ENCODE measurements around the gene AQP1.

Gene AQP1

DNA sequence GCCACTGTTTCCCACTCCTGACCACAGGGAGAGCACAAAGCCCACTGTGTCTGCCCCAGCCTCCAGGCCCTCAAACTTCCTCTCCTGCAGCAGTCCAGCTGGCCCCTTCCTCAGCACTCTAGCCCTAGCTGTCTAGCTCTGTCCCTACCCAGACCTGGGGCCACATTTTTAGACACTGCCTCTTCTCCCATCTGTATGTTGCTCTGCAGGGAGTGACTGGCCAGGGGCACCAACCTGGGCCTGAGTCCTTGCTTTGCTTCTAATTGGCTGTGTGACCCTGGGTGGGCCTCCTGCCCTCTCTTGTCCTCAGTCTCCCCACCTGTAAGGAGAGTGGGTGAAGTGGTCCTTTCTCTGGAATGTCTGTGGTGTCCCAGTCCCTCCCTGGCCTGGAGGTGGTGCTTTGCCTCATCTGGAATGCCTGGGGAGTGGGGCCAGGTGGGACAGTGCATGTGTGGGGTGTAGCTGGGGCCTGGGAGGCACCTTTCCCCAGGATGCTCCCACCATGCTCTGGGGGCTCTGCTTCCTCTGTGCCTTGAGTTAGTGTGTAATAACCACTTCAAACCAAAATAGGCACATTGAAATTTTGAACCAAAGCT, 25.1 kb downstream of the AQP1 start:
- no peaks in the 10 kb centered on the region for H3K9me3 ChIP-seq (ENCODE audit: control insufficient read depth, low read length)
- H3K27ac ChIP-seq (ENCODE audit: low read length, poor library complexity, severe bottlenecking) = no peak overlapping the region
- no peak overlapping the region for H3K4ac ChIP-seq (ENCODE audit: low read depth in 1 of 2, low read length in 2 of 2)
- H3K36me3 ChIP-seq (ENCODE audit: control insufficient read depth in 1 of 2, insufficient read depth in 2 of 2, low read depth in 1 of 2, low read length in 2 of 2) = no peaks in the 10 kb centered on the region
- no peak overlapping the region for H4K91ac ChIP-seq (ENCODE audit: low read length)
- H2BK12ac ChIP-seq (ENCODE audit: low read length in 2 of 2) = no peak overlapping the region
- H2AK5ac ChIP-seq (ENCODE audit: low read length, severe bottlenecking) = peak overlapping the region; percentile 1
- no peak overlapping the region for H2BK120ac ChIP-seq (ENCODE audit: low read depth, low read length)
- no peak overlapping the region for H3K9ac ChIP-seq (ENCODE audit: low read length)
- H3K18ac ChIP-seq (ENCODE audit: low read depth in 1 of 2, low read length in 2 of 2) = no peak overlapping the region
- no peak overlapping the region for H2BK5ac ChIP-seq (ENCODE audit: low read depth, low read length, poor library complexity, severe bottlenecking)
- no peak overlapping the region for H3K4me2 ChIP-seq (ENCODE audit: low read length, poor library complexity, severe bottlenecking)
- H3K4me3 ChIP-seq (ENCODE audit: insufficient read depth in 1 of 2, low read depth in 1 of 2, low read length in 2 of 2) = no peak overlapping the region
- no peak overlapping the region for H4K8ac ChIP-seq (ENCODE audit: low read length)
- no peak overlapping the region for H2AFZ ChIP-seq (ENCODE audit: low read depth, low read length)
- peaks cover 32% of the 10 kb centered on the region for H3K4me1 ChIP-seq (ENCODE audit: control insufficient read depth, insufficient read depth, low read depth, low read length)
- peaks cover 9 to 27% of the 10 kb centered on the region in 2 experiments for H3K27me3 ChIP-seq (ENCODE audit: control insufficient read depth in 1 of 2, insufficient read depth in 1 of 2, low read length in 2 of 2)
- no peak overlapping the region for H2BK15ac ChIP-seq (ENCODE audit: low read depth, poor library complexity, severe bottlenecking)
- H3K79me1 ChIP-seq (replicated peaks; ENCODE audit: low read length, poor library complexity, severe bottlenecking) = no peaks in the 10 kb centered on the region
- no peak for DNase-seq
- no peak overlapping the region for H3K23ac ChIP-seq (ENCODE audit: low read length in 2 of 2)
- no peak overlapping the region for H3K14ac ChIP-seq (ENCODE audit: low read length in 2 of 2)

DNA sequence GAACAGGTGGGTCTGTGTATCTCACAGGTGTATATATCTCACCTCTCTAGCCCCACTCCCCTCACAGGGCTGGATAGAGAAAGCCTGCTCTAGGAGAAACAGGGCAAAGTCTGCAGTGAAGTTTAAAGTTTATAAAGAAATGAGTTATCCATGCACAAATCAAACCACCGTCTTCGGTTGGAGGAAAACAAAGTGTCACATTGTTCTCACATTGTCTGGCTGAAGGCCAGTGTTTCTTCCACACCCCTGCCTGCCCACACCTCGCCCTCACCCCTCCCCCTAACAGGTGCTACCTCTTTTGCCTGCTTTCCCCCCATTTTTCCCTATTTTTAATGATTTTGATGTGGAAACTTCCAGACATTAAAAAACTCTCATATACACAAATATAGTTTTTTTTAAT, 25.8 kb downstream of the AQP1 start:
- H3K27me3 ChIP-seq (ENCODE audit: control insufficient read depth in 1 of 2, insufficient read depth in 1 of 2, low read length in 2 of 2) = peaks cover 9 to 33% of the 10 kb centered on the region in 2 experiments

DNA sequence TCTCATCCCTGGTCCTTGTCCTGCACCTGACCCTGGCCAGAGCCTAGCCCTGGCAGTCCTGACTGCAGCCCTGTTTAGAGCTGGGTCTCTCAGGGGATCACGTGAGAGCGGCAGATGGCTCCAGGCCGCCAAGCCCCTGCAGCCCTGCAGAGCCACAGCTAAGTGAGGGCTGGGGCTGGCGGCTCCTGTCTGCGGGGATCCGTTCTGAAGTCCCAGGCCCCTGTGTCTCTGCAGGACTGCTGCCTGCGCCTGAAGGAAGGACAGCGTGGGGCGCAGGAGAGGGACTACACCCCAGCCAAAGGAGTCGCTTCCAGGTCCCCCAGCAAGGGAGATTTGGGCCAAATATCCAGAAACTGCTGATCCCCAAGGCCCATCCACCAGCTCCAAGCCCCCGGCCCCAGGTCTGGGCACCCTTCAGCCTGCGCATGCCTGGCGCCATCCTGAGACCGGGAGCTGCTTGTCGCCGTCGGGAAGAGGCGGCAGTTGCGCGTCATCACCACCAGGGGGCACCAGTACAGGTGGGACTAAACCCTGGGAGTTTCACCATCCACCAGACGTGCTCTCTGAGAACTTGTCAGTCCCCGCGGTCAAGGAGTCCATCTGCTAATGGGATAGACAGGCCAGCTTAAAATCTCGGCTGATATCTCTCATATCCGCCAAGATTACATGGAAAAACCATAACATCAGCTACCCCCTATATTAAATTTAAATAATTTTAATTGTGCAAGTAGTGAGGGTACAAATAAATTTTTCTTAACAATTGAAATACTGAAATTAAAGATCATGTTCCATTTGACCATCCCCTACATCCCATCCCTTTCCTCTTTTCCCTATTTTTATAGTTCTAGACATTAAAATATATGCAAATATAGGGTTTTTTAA, 27.0 kb downstream of the AQP1 start:
- Histone ChIP-seq H2BK12ac (ENCODE audit: low read length in 2 of 2) (peak overlapping the region in 1 of 2 experiments; percentile 49), H3K27me3 (ENCODE audit: control insufficient read depth in 1 of 2, insufficient read depth in 1 of 2, low read length in 2 of 2) (peaks cover 9 to 33% of the 10 kb centered on the region in 2 experiments), H3K4ac (ENCODE audit: low read depth in 1 of 2, low read length in 2 of 2) (peak overlapping the region in 1 of 2 experiments; percentile 44), H3K9me3 (ENCODE audit: control insufficient read depth, low read length) (peaks cover 5% of the 10 kb centered on the region), H3K79me1 (replicated peaks; ENCODE audit: low read length, poor library complexity, severe bottlenecking) (no peaks in the 10 kb centered on the region), H4K91ac (ENCODE audit: low read length) (peak overlapping the region; percentile 56), H3K4me2 (ENCODE audit: low read length, poor library complexity, severe bottlenecking) (peak overlapping the region; percentile 91), H3K27ac (ENCODE audit: low read length, poor library complexity, severe bottlenecking) (peak overlapping the region; percentile 15), H2BK15ac (ENCODE audit: low read depth, poor library complexity, severe bottlenecking) (peak overlapping the region; percentile 82), H3K23ac (ENCODE audit: low read length in 2 of 2) (no peak overlapping the region), H3K4me1 (ENCODE audit: control insufficient read depth, insufficient read depth, low read depth, low read length) (peaks cover 15% of the 10 kb centered on the region), H3K4me3 (ENCODE audit: insufficient read depth in 1 of 2, low read depth in 1 of 2, low read length in 2 of 2) (peak overlapping the region; percentile 37 to 71), H4K8ac (ENCODE audit: low read length) (peak overlapping the region; percentile 83), H2AFZ (ENCODE audit: low read depth, low read length) (peak overlapping the region; percentile 68), H2AK5ac (ENCODE audit: low read length, severe bottlenecking) (no peak overlapping the region), H2BK120ac (ENCODE audit: low read depth, low read length) (no peak overlapping the region), H3K9ac (ENCODE audit: low read length) (peak overlapping the region; percentile 65), H3K14ac (ENCODE audit: low read length in 2 of 2) (peak overlapping the region in 1 of 2 experiments; percentile 61), H3K18ac (ENCODE audit: low read depth in 1 of 2, low read length in 2 of 2) (peak overlapping the region; percentile 23 to 78), H2BK5ac (ENCODE audit: low read depth, low read length, poor library complexity, severe bottlenecking) (no peak overlapping the region), H3K36me3 (ENCODE audit: control insufficient read depth in 1 of 2, insufficient read depth in 2 of 2, low read depth in 1 of 2, low read length in 2 of 2) (no peaks in the 10 kb centered on the region)
- 4% methylated on average over 21 of the region's 25 CpGs for WGBS
- DNase-seq = peak; percentile 71

More for the DNA sequence above, 25.8 kb downstream of the AQP1 start:
- Histone ChIP-seq H3K4me1 (ENCODE audit: control insufficient read depth, insufficient read depth, low read depth, low read length) (peaks cover 28% of the 10 kb centered on the region), H2AK5ac (ENCODE audit: low read length, severe bottlenecking) (no peak overlapping the region), H2BK5ac (ENCODE audit: low read depth, low read length, poor library complexity, severe bottlenecking) (no peak overlapping the region), H3K27ac (ENCODE audit: low read length, poor library complexity, severe bottlenecking) (no peak overlapping the region), H3K4ac (ENCODE audit: low read depth in 1 of 2, low read length in 2 of 2) (no peak overlapping the region), H3K9ac (ENCODE audit: low read length) (no peak overlapping the region), H3K9me3 (ENCODE audit: control insufficient read depth, low read length) (no peaks in the 10 kb centered on the region), H4K91ac (ENCODE audit: low read length) (no peak overlapping the region), H3K36me3 (ENCODE audit: control insufficient read depth in 1 of 2, insufficient read depth in 2 of 2, low read depth in 1 of 2, low read length in 2 of 2) (no peaks in the 10 kb centered on the region), H3K23ac (ENCODE audit: low read length in 2 of 2) (no peak overlapping the region), H3K4me3 (ENCODE audit: insufficient read depth in 1 of 2, low read depth in 1 of 2, low read length in 2 of 2) (no peak overlapping the region), H3K4me2 (ENCODE audit: low read length, poor library complexity, severe bottlenecking) (no peak overlapping the region), H4K8ac (ENCODE audit: low read length) (no peak overlapping the region), H2AFZ (ENCODE audit: low read depth, low read length) (no peak overlapping the region), H3K14ac (ENCODE audit: low read length in 2 of 2) (no peak overlapping the region), H3K18ac (ENCODE audit: low read depth in 1 of 2, low read length in 2 of 2) (no peak overlapping the region), H2BK120ac (ENCODE audit: low read depth, low read length) (no peak overlapping the region), H2BK12ac (ENCODE audit: low read length in 2 of 2) (no peak overlapping the region), H2BK15ac (ENCODE audit: low read depth, poor library complexity, severe bottlenecking) (no peak overlapping the region), H3K79me1 (replicated peaks; ENCODE audit: low read length, poor library complexity, severe bottlenecking) (no peaks in the 10 kb centered on the region)
- WGBS = 84% methylated on average over 3 of the region's 3 CpGs
- no peak for DNase-seq

DNA sequence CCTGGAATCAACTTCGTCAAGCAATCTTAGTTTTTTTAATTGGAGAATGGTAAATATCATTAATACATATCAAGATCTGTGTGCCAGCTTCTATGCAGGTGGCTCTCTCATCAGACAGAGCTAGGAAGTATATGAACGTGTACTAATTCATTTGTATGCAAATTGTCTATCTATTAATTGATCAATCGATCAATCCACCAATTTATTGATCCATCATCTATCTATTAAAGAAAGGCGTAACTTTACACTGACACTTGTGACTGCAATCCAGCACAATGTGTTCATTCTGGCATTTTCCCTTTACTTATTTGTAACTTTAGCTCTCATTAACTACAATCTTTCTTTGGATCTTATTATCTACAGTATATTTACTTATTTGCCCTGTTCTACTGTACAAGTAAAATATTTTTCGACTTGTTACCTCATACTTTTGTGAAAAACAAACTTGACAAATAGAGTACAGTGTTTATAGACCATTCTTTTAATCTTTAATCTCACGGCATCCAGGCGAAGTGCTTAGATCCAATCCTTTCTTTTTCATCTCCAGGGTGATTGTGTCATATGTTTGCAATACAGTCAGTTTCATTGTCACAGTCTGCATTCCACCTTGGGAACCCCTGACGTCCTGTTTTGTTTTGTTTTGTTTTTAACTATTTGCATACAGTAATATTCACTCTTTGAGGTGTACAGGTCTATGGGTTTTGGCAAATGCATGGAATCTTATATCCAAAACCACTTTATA, 30.1 kb downstream of the AQP1 start:
- H3K14ac ChIP-seq (ENCODE audit: low read length in 2 of 2) = no peak overlapping the region

More for the DNA sequence above, 30.1 kb downstream of the AQP1 start:
- no peak for DNase-seq
- Histone ChIP-seq H3K4me3 (ENCODE audit: insufficient read depth in 1 of 2, low read depth in 1 of 2, low read length in 2 of 2) (no peak overlapping the region), H3K79me1 (replicated peaks; ENCODE audit: low read length, poor library complexity, severe bottlenecking) (no peaks in the 10 kb centered on the region), H3K18ac (ENCODE audit: low read depth in 1 of 2, low read length in 2 of 2) (no peak overlapping the region), H2BK12ac (ENCODE audit: low read length in 2 of 2) (no peak overlapping the region), H3K9me3 (ENCODE audit: control insufficient read depth, low read length) (peaks cover 30% of the 10 kb centered on the region), H3K4me1 (ENCODE audit: control insufficient read depth, insufficient read depth, low read depth, low read length) (peaks cover 8% of the 10 kb centered on the region), H2BK120ac (ENCODE audit: low read depth, low read length) (no peak overlapping the region), H2BK5ac (ENCODE audit: low read depth, low read length, poor library complexity, severe bottlenecking) (no peak overlapping the region), H4K8ac (ENCODE audit: low read length) (no peak overlapping the region), H3K36me3 (ENCODE audit: control insufficient read depth in 1 of 2, insufficient read depth in 2 of 2, low read depth in 1 of 2, low read length in 2 of 2) (no peaks in the 10 kb centered on the region), H3K4me2 (ENCODE audit: low read length, poor library complexity, severe bottlenecking) (no peak overlapping the region), H4K91ac (ENCODE audit: low read length) (no peak overlapping the region), H2AFZ (ENCODE audit: low read depth, low read length) (no peak overlapping the region), H2BK15ac (ENCODE audit: low read depth, poor library complexity, severe bottlenecking) (no peak overlapping the region), H3K9ac (ENCODE audit: low read length) (no peak overlapping the region), H2AK5ac (ENCODE audit: low read length, severe bottlenecking) (no peak overlapping the region), H3K4ac (ENCODE audit: low read depth in 1 of 2, low read length in 2 of 2) (no peak overlapping the region), H3K27me3 (ENCODE audit: control insufficient read depth in 1 of 2, insufficient read depth in 1 of 2, low read length in 2 of 2) (peaks cover 9 to 33% of the 10 kb centered on the region in 2 experiments), H3K23ac (ENCODE audit: low read length in 2 of 2) (no peak overlapping the region), H3K27ac (ENCODE audit: low read length, poor library complexity, severe bottlenecking) (no peak overlapping the region)
- WGBS = 91% methylated on average over 5 of the region's 8 CpGs

Measured in mesenchymal stem cell (in vitro differentiated cells and primary cell).